GM12864 (cell line): ENCODE results near the gene SKOR2.
A peak's percentile ranks its signal among the peaks of the same experiment; 100 is the strongest.
"Not testable (repeated sequence)": the region's sequence is repeated elsewhere in the genome, so short reads cannot be mapped to it uniquely, and the experiment has no call there.

Experiments
- DNase-seq: peaks from one replicate; pipeline ENCODE4 v3.0.0-alpha.2; 2011; ENCODE audit warnings: low read depth
- H3K4me3 ChIP-seq: 2 replicates; pipeline ENCODE4 v1.5.1; 2011; ENCODE audit warnings: mild to moderate bottlenecking, low read depth, low read length, control low read depth
- CTCF ChIP-seq: IDR thresholded peaks from 2 replicates; pipeline ENCODE4 v1.5.1; 2011; ENCODE audit warnings: low read depth, mild to moderate bottlenecking, moderate library complexity, low read length, control low read depth, inconsistent platforms; ENCODE audit errors: missing control alignments

SKOR2 gene

DNA sequence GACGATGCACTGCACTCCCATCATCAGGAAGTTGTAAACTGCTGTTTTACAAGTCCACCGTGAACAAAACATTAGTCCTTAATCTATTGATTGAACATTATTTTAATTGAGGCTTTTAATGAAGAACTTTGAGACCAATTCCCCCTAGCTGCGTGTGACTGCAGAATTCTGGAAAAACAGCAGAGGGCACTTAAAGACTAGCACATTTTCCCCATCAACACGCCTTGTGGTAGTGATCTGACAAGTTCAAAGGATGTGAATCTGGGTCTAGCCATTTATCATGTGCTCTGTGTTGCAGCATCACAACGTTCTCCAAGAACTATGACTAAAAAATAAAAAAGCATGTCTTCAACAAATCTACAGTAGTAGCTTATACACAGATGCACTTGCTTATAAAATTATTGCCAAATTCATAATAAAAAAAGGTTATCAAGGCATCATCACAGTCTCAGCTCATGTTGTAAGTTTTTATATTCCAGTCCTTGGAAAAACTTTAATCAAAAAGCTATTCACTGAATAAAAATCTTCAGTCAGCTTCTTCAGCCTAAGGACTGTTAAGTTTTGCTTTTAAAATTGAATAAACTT, 35.8 kb downstream of the SKOR2 start:
- H3K4me3 ChIP-seq: no peak overlapping the region
- peak; percentile 52 for TF ChIP-seq CTCF
- DNase-seq: no peak

DNA sequence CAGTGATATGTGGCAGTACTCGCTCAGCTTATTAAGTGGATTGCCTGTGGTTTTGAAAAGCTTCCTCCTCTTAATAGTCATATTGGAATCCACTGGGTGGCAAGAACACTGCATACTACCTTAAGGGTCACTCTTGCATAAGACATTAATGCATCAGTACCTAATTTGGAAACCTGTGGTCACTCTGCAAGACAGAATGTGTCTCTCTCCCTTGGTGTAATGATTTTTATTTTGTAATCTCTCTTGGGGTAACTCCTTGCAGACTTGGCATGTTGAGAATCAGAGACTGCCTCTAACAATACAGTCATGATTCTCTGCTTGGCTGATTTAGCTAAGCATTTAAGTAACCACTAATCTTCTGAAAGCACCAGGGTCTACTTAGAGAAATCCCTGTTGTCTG, 42.3 kb downstream of the SKOR2 start:
- TF ChIP-seq CTCF: no peak
- no peak for DNase-seq
- H3K4me3 ChIP-seq: no peak overlapping the region

DNA sequence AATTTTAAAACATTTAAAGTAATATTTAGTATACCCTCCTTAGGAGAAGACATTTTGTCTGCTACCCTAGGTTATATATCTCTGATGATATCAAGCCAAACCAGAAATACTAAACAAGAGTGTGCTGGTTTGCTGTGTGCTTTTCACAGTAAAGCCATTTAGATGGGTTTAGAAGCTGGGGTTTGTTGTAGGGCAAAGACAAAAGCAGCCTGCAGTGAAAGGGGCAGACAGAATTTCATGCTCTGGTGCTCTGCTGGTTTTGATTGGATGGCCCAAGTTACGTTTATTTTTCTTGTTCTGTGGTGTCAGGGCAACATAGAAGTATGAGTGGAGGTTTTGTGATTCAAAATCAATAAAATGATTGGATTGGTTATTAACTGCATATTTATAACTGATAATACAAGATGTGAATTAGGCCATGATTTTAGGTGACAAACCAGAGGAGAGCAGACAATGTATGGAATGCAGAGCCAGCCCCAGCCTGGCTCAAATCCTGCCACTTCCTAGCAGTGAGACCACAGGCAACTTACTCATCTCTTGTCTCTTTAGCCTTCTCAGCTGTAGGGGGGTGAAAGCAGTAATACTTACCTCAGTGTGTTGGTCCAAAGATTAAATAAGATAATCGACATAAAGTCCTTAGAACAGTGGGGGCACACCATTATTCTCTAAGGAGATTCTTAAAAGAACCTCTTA, 44.4 kb downstream of the SKOR2 start:
- no peak for TF ChIP-seq CTCF
- no peak for DNase-seq
- no peak overlapping the region for H3K4me3 ChIP-seq

GRCh38 chr18:47204908-47205522, 46.4 kb downstream of the SKOR2 start:
- H3K4me3 ChIP-seq: no peak overlapping the region
- no peak for DNase-seq
- TF ChIP-seq CTCF: peak; percentile 91

DNA sequence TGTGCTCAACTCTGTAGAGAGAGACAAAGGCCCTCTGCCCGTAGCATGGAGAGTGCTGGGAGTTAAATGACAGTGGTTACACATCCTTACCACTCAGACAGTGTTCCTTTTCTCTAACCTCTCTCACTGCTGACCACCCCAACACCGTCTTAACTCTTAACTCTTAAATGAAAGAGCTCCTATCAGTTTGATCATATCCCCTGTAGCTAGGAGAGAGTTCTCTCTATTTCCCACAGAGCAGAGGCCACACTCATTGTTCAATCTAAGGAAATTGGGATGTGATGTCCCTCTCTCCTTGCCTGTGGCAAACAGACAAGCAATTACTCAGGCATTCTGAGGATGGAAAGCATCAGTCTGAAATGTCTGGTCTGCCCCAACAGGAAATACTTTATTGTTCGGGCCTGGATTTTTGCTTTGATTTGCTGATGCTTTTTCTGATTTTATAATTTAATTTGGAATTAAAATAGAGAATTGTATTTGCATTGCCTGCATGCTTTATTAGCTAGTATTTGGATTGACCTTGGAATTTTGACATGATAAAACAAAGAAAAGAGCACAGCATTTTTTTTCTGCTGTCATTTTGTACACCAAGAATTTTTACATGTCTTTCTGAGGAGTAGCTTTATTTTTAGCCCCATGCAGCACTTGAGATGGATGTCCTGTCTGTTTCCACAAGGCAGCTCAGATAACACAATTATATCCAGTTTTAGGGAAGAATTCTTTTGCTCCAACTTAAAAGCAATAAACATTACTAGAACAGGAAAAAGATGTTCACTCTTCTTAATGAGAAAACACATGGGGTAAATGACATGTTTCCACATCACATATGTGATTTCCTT, 47.6 kb downstream of the SKOR2 start:
- no peak for TF ChIP-seq CTCF

DNA sequence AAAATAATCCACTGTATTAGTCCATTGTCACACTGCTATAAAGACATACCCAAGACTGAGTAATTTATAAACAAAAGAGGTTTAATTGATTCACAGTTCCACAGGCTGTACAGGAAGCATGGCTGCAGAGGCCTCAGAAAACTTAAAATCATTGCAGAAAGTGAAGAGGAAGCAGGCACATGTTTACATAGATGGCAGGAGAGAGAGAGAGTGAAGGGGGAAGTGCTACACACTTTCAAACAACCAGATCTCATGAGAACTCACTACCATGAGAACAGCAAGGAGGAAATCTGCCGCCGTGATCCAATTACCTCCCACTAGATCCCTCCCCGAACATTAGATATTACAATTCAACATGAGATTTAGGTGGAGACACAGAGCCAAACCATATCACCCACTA, 55.5 kb downstream of the SKOR2 start:
- DNase-seq, H3K4me3 ChIP-seq: not testable (repeated sequence)

More for the DNA sequence above, 47.6 kb downstream of the SKOR2 start:
- H3K4me3 ChIP-seq: no peak overlapping the region
- no peak for DNase-seq

DNA sequence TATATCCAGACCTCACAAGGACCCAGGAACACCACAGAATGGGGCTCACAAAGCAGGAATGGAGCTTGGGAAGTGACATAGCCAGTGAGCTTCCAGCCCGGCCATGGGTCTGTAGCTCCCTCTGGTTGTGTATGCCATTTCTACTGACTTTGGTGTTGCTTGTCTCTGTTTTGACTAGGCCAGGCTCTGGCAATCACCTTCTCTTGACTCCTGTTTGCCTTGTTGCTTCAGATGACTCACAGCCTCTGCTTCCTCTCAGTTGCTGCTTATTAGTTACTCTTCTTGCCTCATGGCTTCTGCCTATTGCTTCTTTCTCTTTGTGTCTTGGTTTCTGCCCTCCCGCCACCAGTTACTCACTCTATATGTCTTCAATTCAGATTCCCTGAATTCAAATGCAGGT, 59.5 kb downstream of the SKOR2 start:
- DNase-seq: no peak
- H3K4me3 ChIP-seq: no peak overlapping the region
- TF ChIP-seq CTCF: no peak
